ENCODE results near the gene WNT7A.

GRCh38 chr3:13838421-13838820 lies 41.5 kb downstream of the WNT7A start:
- TF ChIP-seq POLR2AphosphoS5 (IDR thresholded peaks at IDR 0.05; ENCODE audit: low read depth, low read length) (no peak), POLR2A (IDR thresholded peaks at IDR 0.05; ENCODE audit: low read depth, low read length) (no peak), TAF1 (IDR thresholded peaks at IDR 0.05; ENCODE audit: low read depth, low read length) (no peak), SPI1 (IDR thresholded peaks at IDR 0.05; ENCODE audit: low read depth, low read length) (no peak)
